HFF-Myc (cell line): ENCODE results near the gene LEMD1.
"Not testable (repeated sequence)": the region's sequence is repeated elsewhere in the genome, so short reads cannot be mapped to it uniquely, and the experiment has no call there.

Experiments
- DNase-seq: peaks from one replicate; pipeline ENCODE4 v3.0.0-alpha.2; 2011; ENCODE audit warnings: low read depth; ENCODE audit errors: extremely low read depth
- H3K4me3 ChIP-seq: replicated peaks from 2 replicates; pipeline ENCODE4 v1.5.1; 2011; ENCODE audit warnings: low read depth, mild to moderate bottlenecking, control low read depth, low read length
- CTCF ChIP-seq: IDR thresholded peaks from 2 replicates; pipeline ENCODE4 v1.5.1; 2012; ENCODE audit warnings: mild to moderate bottlenecking, low read depth, low read length, control low read depth; ENCODE audit errors: missing control alignments

Gene LEMD1

GRCh38 chr1:205373022-205373797 is 48.6 kb downstream of the LEMD1 start:
- DNase-seq: no peak
- no peak overlapping the region for H3K4me3 ChIP-seq
- TF ChIP-seq CTCF: no peak

DNA sequence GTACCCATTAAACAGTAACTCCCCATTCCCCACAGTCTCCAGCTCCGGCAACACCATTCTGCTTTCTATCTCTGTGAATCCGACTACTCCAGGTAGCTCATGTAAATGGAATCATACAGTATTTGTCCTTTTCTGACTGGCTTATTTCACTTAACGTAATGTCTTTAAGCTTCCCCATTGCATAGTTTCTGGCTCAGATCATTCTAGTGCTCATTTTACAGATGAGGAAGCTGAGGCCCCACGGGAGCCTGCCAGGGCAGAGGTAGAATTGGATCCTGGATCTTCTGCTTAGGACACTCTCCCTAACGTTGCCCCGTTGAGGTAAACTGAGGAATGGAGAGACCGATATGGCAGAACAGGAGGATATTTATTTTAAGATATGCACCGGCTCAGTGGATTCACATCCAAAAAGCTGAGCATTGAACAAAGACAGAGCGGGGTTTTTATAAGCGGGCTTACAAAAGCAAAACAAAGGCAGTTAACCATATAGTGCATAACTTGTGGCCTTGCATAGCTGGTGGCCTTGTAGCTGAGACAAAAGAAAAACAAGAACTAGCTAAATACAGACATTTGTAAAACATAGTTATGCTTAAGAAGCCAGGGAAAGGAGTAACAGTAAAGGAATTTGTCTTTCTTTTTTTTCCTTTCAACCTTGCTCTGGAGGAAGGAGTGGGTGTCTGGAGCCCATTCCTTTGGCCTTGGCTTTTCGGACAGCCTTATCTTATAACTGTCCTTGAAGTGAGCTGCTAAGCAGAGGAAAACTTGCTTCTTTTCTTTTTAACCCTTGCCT is 49.8 kb downstream of the LEMD1 start:
- TF ChIP-seq CTCF: no peak
- DNase-seq: no peak
- H3K4me3 ChIP-seq: no peak overlapping the region

- DNase-seq: no peak
- no peak for TF ChIP-seq CTCF
- H3K4me3 ChIP-seq: no peak overlapping the region
Measured at GRCh38 chr1:205370780-205371179, 51.1 kb downstream of the LEMD1 start.

DNA sequence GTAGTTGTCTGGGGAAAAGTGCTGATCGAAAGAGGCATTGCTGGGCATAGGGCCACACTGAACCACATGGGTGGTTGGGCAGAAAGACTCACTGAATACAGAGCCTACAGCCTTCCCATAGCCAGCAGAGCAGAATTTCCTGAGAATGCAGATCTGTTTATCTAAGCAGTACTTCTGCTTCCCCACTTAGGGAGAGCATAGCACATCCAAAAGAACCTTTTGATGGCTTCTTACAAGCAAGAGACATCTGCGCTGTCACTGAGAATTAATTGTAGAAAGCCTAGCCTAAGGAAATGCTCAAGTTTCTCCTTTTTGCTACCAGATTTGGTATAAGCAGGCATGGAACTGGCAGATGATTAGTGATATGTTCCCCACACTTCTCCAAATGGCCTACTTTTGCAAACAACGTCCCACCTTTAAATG is 52.1 kb downstream of the LEMD1 start:
- no peak for TF ChIP-seq CTCF
- no peak for DNase-seq

DNA sequence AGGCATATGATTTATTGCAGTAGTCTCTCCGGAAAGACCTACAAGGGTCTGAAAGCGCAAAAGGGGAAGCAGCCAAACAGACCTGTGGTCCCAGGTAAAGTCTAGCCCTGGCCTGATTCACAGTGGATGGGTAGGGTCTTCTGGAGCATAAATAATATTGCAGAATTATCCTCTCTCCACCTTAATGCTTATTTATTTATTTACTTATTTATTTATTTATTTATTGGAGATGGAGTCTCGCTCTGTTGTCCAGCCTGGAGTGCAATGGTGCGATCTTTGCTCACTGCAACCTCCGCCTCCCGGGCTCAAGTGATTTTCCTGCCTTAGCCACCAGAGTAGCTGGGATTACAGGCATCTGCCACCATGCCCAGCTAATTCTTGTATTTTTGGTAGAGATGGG is 53.4 kb downstream of the LEMD1 start:
- no peak for DNase-seq
- TF ChIP-seq CTCF: no peak
- no peak overlapping the region for H3K4me3 ChIP-seq

More for the DNA sequence above, 52.1 kb downstream of the LEMD1 start:
- H3K4me3 ChIP-seq: no peak overlapping the region

DNA sequence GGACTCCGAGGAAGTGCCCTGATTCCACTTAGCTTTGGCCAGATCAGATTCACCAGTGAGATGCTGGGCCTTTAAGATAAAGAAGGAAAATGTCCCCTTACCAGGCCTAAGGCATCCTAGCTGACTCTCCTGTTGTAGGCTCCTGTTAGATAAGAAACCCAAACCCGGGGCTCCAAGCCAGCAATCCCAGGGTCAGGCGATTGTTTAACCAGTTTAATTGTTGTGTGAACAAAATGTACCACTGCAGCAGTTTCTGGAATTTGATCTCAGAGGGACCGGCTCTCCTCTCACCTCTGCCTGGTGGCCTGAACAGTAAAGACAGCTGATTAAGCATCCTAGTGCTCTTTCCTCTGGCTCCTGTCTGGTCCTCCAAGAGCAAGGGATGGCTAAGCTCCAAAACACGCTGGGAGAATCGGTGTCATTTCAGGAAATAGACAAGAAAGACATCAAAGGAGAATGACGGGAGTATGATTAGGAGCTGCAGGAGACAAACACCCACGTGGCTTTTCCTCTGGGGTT is 55.9 kb downstream of the LEMD1 start:
- no peak for DNase-seq
- no peak overlapping the region for H3K4me3 ChIP-seq
- TF ChIP-seq CTCF: no peak

DNA sequence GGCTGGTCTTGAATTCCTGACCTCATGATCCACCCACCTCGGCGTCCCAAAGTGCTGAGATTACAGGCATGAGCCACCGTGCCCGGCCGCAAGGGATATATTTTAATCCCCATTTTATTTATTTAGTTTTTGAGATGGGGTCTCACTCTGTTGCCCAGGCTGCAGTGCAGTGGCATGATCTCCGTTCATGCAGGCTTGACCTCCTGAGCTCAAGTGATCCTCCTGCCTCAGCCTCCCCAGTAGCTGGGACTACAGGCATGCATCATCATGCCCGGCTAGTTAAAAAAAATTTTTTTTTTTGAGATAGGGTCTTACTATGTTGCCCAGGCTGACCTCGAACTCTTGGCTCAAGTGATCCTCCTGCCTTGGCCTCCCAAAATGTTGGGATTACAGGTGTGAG is 56.8 kb downstream of the LEMD1 start:
- not testable (repeated sequence) for DNase-seq

More for the DNA sequence above, 56.8 kb downstream of the LEMD1 start:
- H3K4me3 ChIP-seq: not testable (repeated sequence)
